Lower leg skin (tissue), 4 donors: Measurements from ENCODE around the gene OS9. TPM values are rescaled to one million over a fixed set of nuclear protein-coding genes. Genes with fewer than 3 reads are reported as not detected.
A peak's percentile ranks its signal among the peaks of the same experiment; 100 is the strongest.
"Not testable (repeated sequence)": the region's sequence is repeated elsewhere in the genome, so short reads cannot be mapped to it uniquely, and the experiment has no call there.

Source experiments
- DNase-seq, 2 donors: peaks; one replicate each; pipeline ENCODE4 v3.0.0-alpha.2; 2019; ENCODE audit warnings: low spot score in 2 of 2
- H3K4me3 ChIP-seq: fragments of 200-600 bp; sonication (generic); 2 replicates; pipeline ENCODE4 v1.5.1; 2017; ENCODE audit warnings: mild to moderate bottlenecking, low read depth; ENCODE audit not compliant: poor library complexity, severe bottlenecking
- POLR2A ChIP-seq, 2 donors: fragments of 450-650 bp; IDR thresholded peaks; one replicate each; pipeline ENCODE4 v1.6.1; 2016 to 2017; ENCODE audit warnings: antibody characterized with exemption in 2 of 2, mild to moderate bottlenecking in 1 of 2, moderate library complexity in 1 of 2
- WGBS, 2 donors: methylation state at CpG; one replicate each; pipeline ENCODE4 v1.1.5; 2018; 5-methylcytosine and 5-hydroxymethylcytosine counted together
- intact Hi-C: fragments of 100-400 bp; cut with DNase I; formaldehyde crosslinking; loops from one replicate; pipeline ENCODE4 v1.15.0; 2023; ENCODE audit warnings: low total_unique reads
- total RNA-seq, 4 donors: library from RNA; depleted of rRNA; stranded (reverse); fragments of >200 nt; gene quantifications; one replicate each; pipeline ENCODE4 v1.1.0, GENCODE V29; 2016
- TF ChIP-seq, protein P1 (sequence below), 3 donors: fragments of 450-650 bp; IDR thresholded peaks; one replicate each; pipeline ENCODE4 v1.5.1; 2016; ENCODE audit warnings: antibody characterized with exemption in 3 of 3, mild to moderate bottlenecking in 3 of 3, moderate library complexity in 2 of 3

OS9 gene, protein sequence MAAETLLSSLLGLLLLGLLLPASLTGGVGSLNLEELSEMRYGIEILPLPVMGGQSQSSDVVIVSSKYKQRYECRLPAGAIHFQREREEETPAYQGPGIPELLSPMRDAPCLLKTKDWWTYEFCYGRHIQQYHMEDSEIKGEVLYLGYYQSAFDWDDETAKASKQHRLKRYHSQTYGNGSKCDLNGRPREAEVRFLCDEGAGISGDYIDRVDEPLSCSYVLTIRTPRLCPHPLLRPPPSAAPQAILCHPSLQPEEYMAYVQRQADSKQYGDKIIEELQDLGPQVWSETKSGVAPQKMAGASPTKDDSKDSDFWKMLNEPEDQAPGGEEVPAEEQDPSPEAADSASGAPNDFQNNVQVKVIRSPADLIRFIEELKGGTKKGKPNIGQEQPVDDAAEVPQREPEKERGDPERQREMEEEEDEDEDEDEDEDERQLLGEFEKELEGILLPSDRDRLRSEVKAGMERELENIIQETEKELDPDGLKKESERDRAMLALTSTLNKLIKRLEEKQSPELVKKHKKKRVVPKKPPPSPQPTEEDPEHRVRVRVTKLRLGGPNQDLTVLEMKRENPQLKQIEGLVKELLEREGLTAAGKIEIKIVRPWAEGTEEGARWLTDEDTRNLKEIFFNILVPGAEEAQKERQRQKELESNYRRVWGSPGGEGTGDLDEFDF
- total RNA-seq = 100 to 1,000 TPM; 195 to 265 (median 205) TPM

DNA sequence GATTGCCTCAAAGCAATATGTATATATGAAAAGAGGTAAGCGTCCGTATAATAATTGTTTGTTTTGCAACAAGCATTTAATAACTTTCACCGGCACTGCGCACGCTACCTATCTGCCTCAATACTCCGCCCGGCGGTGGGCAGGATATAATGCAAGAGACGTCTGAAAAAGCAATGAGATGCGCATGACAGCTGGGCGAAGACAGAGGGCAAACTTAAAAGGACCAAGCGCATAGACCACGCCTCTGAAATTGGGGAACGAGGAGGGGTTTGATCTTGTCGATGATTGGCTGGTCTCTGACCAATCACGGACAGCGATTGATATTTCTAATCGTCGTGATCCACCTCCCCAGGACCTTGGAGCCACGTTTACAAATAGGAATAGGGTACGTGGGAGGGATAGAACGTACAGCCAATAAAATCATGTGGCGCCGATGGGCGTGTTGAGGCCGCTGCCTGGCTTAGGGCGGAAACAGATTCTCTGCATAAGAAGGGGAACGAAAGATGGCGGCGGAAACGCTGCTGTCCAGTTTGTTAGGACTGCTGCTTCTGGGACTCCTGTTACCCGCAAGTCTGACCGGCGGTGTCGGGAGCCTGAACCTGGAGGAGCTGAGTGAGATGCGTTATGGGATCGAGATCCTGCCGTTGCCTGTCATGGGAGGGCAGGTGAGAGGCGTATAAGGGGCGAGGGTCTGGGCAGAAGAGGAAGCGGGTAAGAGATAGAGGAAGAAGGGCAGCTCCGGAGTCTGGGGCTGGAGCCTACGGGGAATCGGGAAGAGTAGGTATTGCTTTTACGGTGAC lies at the start of gene OS9:
TSS of gene OS9 (plus strand) at position 474 of the 800 bp plus-strand sequence. CDS start at position 504, 30 bp downstream.
- no peak for TF ChIP-seq POLR2A (IDR thresholded peaks at IDR 0.05)
- TF ChIP-seq, protein P1, sequence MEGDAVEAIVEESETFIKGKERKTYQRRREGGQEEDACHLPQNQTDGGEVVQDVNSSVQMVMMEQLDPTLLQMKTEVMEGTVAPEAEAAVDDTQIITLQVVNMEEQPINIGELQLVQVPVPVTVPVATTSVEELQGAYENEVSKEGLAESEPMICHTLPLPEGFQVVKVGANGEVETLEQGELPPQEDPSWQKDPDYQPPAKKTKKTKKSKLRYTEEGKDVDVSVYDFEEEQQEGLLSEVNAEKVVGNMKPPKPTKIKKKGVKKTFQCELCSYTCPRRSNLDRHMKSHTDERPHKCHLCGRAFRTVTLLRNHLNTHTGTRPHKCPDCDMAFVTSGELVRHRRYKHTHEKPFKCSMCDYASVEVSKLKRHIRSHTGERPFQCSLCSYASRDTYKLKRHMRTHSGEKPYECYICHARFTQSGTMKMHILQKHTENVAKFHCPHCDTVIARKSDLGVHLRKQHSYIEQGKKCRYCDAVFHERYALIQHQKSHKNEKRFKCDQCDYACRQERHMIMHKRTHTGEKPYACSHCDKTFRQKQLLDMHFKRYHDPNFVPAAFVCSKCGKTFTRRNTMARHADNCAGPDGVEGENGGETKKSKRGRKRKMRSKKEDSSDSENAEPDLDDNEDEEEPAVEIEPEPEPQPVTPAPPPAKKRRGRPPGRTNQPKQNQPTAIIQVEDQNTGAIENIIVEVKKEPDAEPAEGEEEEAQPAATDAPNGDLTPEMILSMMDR (IDR thresholded peaks at IDR 0.05) = peak in 1 of 3 donors; percentile 77
- 0 to 1% methylated on average over 45 of the region's 45 CpGs for WGBS, 2 donors
- intact Hi-C loops = no loop called here
- H3K4me3 ChIP-seq = peak within 1 kb of the TSS; percentile 89
- peak; percentile 99 for DNase-seq

DNA sequence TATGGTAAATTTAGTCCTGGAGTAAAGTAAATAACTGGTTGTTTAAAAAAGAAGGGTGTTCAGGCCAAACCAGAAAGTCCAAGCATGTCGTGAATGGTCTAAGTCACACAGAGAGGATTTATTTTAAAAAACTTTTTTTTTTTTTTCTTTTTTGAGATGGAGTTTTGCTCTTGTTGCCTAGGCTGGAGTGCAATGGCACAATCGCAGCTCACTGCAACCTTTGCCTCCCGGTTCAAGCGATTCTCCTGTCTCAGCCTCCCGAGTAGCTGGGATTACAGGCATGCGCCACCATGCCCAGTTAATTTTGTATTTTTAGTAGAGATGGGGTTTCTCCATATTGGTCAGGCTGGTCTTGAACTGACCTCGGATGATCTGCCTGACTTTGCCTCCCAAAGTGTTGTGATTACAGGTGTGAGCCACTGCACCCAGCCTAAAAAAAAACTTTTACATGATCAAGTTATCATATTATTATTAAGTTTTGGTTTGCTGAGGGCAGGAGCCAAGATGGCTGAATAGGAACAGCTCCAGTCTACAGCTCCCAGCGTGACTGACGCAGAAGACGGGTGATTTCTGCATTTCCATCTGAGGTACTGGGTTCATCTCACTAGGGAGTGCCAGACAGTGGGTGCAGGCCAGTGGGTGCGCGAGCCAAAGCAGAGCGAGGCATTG lies 47.8 kb upstream of the OS9 start:
- WGBS, 2 donors = 67 to 73% methylated on average over 10 to 13 of the region's 13 CpGs
- H3K4me3 ChIP-seq, intact Hi-C loops, DNase-seq: not testable (repeated sequence)

DNA sequence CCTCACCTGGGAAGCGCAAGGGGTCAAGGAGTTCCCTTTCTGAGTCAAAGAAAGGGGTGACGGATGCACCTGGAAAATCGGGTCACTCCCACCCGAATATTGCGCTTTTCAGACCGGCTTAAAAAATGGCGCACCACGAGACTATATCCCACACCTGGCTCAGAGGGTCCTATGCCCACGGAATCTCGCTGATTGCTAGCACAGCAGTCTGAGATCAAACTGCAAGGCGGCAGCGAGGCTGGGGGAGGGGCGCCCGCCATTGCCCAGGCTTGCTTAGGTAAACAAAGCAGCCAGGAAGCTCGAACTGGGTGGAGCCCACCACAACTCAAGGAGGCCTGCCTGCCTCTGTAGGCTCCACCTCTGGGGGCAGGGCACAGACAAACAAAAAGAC lies 47.3 kb upstream of the OS9 start:
- intact Hi-C loops, DNase-seq, H3K4me3 ChIP-seq: not testable (repeated sequence)
- WGBS, 2 donors = 98 to 100% methylated on average over 7 to 8 of the region's 15 CpGs

DNA sequence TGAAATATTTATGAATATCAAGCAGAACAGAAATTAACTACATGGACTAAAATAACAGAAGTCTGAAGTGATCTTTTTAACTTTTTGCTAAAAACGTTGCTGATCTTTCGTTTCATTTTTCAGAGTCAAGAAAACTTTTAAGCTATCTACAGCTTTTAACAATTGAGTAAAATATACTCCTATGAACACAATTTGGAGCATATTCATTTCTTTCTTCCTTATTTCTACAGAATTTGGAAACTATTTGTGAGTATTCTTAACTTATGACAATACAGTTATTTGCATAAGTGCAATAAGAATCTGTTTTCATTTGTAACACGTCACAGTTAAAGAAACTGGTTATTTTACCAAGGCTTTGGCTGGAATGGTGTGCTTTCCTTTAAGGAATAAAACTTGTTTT lies 39.9 kb upstream of the OS9 start:
- 57 to 69% methylated on average over 3 of the region's 3 CpGs for WGBS, 2 donors
- intact Hi-C loops = no loop called here
- no peak for TF ChIP-seq POLR2A (IDR thresholded peaks at IDR 0.05)
- TF ChIP-seq, protein P1 (IDR thresholded peaks at IDR 0.05) = no peak
- no peak overlapping the region for H3K4me3 ChIP-seq
- no peak for DNase-seq

DNA sequence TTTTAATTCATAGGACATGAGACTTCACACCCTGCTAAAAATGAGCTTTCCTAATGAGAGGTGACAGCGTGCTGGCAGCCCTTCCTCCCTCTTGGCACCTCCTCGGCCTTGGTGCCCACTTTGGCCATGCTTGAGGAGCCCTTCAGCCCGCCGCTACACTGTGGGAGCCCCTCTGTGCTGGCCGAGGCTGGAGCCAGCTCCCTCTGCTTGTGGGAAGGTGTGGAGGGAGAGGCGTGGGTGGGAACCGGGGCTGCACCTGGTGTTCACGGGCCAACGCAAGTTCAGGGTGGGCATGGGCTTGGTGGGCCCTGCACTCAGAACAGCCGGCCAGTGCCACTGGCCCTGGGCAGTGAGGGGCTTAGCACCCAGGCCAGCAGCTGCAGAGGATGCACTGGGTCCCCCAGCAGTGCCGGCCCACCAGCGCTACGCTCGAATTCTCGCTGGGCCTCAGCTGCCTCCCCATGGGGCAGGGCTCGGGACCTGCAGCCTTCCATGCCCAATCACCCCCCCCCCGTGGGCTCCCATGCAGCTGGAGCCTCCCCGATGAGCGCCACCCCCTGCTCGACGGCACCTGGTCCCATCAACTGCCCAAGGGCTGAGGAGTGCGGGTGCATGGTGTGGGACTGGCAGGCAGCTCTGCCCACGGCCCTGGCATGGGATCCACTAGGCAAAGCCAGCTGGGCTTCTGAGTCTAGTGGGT lies 38.2 kb upstream of the OS9 start:
- WGBS, 2 donors = 81 to 83% methylated on average over 14 to 23 of the region's 23 CpGs
- TF ChIP-seq POLR2A (IDR thresholded peaks at IDR 0.05) = no peak
- TF ChIP-seq, protein P1 (IDR thresholded peaks at IDR 0.05) = no peak
- intact Hi-C loops = no loop called here
- no peak overlapping the region for H3K4me3 ChIP-seq
- DNase-seq = no peak

DNA sequence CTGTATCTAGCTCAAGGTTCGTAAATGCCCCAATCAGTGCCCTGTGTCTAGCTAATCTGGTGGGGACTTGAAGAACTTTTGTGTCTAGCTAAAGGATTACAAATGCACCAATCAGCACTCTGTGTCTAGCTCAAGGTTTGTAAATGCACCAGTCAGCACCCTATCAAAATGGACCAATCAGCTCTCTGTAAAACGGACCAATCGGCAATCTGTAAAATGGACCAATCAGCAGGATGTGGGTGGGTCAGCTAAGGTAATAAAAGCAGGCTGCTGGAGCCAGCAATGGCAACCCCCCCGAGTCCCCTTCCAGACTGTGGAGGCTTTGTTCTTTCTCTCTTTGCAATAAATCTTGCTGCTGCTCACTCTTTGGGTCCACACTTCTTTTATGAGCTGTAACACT lies 37.5 kb upstream of the OS9 start:
- intact Hi-C loops, DNase-seq: not testable (repeated sequence)

More for the DNA sequence above, 37.5 kb upstream of the OS9 start:
- WGBS, 2 donors = 74% methylated on average over 4 of the region's 4 CpGs
- H3K4me3 ChIP-seq = not testable (repeated sequence)
